Smooth muscle cell (in vitro differentiated cells): ENCODE results near the gene NFATC3. TPM values are rescaled to one million over a fixed set of nuclear protein-coding genes. Genes with fewer than 3 reads are reported as not detected.

Experiments
- DNase-seq: peaks from one replicate; lab custom pipeline; 2025; ENCODE audit not compliant: unreplicated experiment; lab: John Stamatoyannopoulos, UW
- H2AFZ ChIP-seq: fragments of 200-600 bp; sonication (generic); 2 replicates; pipeline ENCODE4 v1.6.0; 2016; ENCODE audit warnings: antibody characterized with exemption, low read depth, mild to moderate bottlenecking
- H3F3A ChIP-seq: fragments of 200-600 bp; sonication (generic); 2 replicates; pipeline ENCODE4 v1.6.0; 2017; ENCODE audit warnings: antibody characterized with exemption, low read depth
- H3K27ac ChIP-seq: fragments of 200-600 bp; sonication (generic); 2 replicates; pipeline ENCODE4 v1.5.1; 2016; ENCODE audit warnings: low read depth, mild to moderate bottlenecking
- H3K27me3 ChIP-seq: fragments of 200-600 bp; sonication (generic); 2 replicates; pipeline ENCODE4 v1.6.1; 2016; ENCODE audit warnings: low read depth, mild to moderate bottlenecking
- H3K36me3 ChIP-seq: fragments of 200-600 bp; sonication (generic); 2 replicates; pipeline ENCODE4 v1.5.1; 2016; ENCODE audit warnings: low read depth
- H3K4me1 ChIP-seq: fragments of 200-600 bp; sonication (generic); 2 replicates; pipeline ENCODE4 v1.5.1; 2016; ENCODE audit warnings: low read depth
- H3K4me2 ChIP-seq: fragments of 200-600 bp; sonication (generic); 2 replicates; pipeline ENCODE4 v1.6.0; 2016; ENCODE audit warnings: mild to moderate bottlenecking
- H3K4me3 ChIP-seq: fragments of 200-600 bp; sonication (generic); 2 replicates; pipeline ENCODE4 v1.5.1; 2016; ENCODE audit warnings: mild to moderate bottlenecking
- H3K79me2 ChIP-seq: fragments of 200-600 bp; sonication (generic); 2 replicates; pipeline ENCODE4 v1.6.0; 2016; ENCODE audit warnings: low read depth, mild to moderate bottlenecking
- H3K9ac ChIP-seq: fragments of 200-600 bp; sonication (generic); 2 replicates; pipeline ENCODE4 v1.6.0; 2016; ENCODE audit warnings: low read depth
- H3K9me3 ChIP-seq: fragments of 200-600 bp; sonication (generic); replicated peaks from 2 replicates; pipeline ENCODE4 v1.5.1; 2016; ENCODE audit warnings: low read depth
- H4K20me1 ChIP-seq: fragments of 200-600 bp; sonication (generic); 2 replicates; pipeline ENCODE4 v1.6.0; 2016; ENCODE audit warnings: low read depth
- WGBS: methylation state at CpG from one replicate; pipeline ENCODE4 v1.1.7; 2016; ENCODE audit warnings: low lambda C conversion rate; 5-methylcytosine and 5-hydroxymethylcytosine counted together
- polyA plus RNA-seq: library from polyadenylated mRNA; unstranded; fragments of >200 nt; fragmentation: Nextera tagmentation; extraction: Ambion mirVana; gene quantifications from 2 replicates; pipeline ENCODE4 v1.2.1, GENCODE V29; 2016
- total RNA-seq: library from RNA; depleted of rRNA; stranded (reverse); fragments of >200 nt; gene quantifications from 2 replicates; pipeline ENCODE4 v1.2.3, GENCODE V29; 2014
- TF ChIP-seq, protein P1 (sequence below): fragments of 200-600 bp; sonication (generic); IDR thresholded peaks from 2 replicates; pipeline ENCODE4 v1.5.1; 2017; ENCODE audit warnings: borderline replicate concordance, mild to moderate bottlenecking, antibody characterized with exemption; ENCODE audit not compliant: insufficient read depth, poor library complexity, severe bottlenecking

Gene NFATC3
- total and polyA plus RNA-seq, 2 experiments from 2014 or later, result 14.7 to 30.2 TPM

GRCh38 chr16:68072038-68072695 lies 13.0 kb upstream of the NFATC3 start:
- TF ChIP-seq, protein P1, sequence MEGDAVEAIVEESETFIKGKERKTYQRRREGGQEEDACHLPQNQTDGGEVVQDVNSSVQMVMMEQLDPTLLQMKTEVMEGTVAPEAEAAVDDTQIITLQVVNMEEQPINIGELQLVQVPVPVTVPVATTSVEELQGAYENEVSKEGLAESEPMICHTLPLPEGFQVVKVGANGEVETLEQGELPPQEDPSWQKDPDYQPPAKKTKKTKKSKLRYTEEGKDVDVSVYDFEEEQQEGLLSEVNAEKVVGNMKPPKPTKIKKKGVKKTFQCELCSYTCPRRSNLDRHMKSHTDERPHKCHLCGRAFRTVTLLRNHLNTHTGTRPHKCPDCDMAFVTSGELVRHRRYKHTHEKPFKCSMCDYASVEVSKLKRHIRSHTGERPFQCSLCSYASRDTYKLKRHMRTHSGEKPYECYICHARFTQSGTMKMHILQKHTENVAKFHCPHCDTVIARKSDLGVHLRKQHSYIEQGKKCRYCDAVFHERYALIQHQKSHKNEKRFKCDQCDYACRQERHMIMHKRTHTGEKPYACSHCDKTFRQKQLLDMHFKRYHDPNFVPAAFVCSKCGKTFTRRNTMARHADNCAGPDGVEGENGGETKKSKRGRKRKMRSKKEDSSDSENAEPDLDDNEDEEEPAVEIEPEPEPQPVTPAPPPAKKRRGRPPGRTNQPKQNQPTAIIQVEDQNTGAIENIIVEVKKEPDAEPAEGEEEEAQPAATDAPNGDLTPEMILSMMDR, result no peak
- DNase-seq, result no peak
- Histone ChIP-seq H3K36me3 (no peaks in the 10 kb centered on the region), H3F3A (no peaks in the 10 kb centered on the region), H3K4me1 (no peaks in the 10 kb centered on the region), H3K9ac (no peak overlapping the region), H3K79me2 (no peaks in the 10 kb centered on the region), H2AFZ (no peak overlapping the region), H4K20me1 (no peaks in the 10 kb centered on the region), H3K27ac (no peak overlapping the region), H3K4me3 (no peak overlapping the region), H3K4me2 (no peak overlapping the region), H3K27me3 (no peaks in the 10 kb centered on the region), H3K9me3 (no peaks in the 10 kb centered on the region)
- WGBS, result 89% methylated on average over 9 of the region's 9 CpGs

- no peak for DNase-seq
Observed at GRCh38 chr16:68073902-68074760, 11.0 kb upstream of the NFATC3 start.

GRCh38 chr16:68074850-68075555 lies 10.2 kb upstream of the NFATC3 start:
- TF ChIP-seq, protein P1, result no peak
- Histone ChIP-seq H2AFZ (no peak overlapping the region), H3K79me2 (no peaks in the 10 kb centered on the region), H3K27ac (no peak overlapping the region), H3K4me2 (no peak overlapping the region), H3K4me1 (no peaks in the 10 kb centered on the region), H3K27me3 (no peaks in the 10 kb centered on the region), H3K4me3 (no peak overlapping the region), H4K20me1 (no peaks in the 10 kb centered on the region), H3K9ac (no peak overlapping the region), H3K36me3 (no peaks in the 10 kb centered on the region), H3F3A (no peaks in the 10 kb centered on the region), H3K9me3 (no peaks in the 10 kb centered on the region)
- 97% methylated on average over 6 of the region's 6 CpGs for WGBS
- DNase-seq, result no peak

More at GRCh38 chr16:68073902-68074760, 11.0 kb upstream of the NFATC3 start:
- no peaks in the 10 kb centered on the region for H3K4me1 ChIP-seq
- 97% methylated on average over 9 of the region's 9 CpGs for WGBS
- H2AFZ ChIP-seq, result no peak overlapping the region
- H3K9me3 ChIP-seq, result no peaks in the 10 kb centered on the region
- H3K27me3 ChIP-seq, result no peaks in the 10 kb centered on the region
- H3K27ac ChIP-seq, result no peak overlapping the region
- H3K79me2 ChIP-seq, result no peaks in the 10 kb centered on the region
- H3K4me3 ChIP-seq, result no peak overlapping the region
- no peak overlapping the region for H3K9ac ChIP-seq
- TF ChIP-seq, protein P1, result no peak
- H3F3A ChIP-seq, result no peaks in the 10 kb centered on the region
- no peaks in the 10 kb centered on the region for H4K20me1 ChIP-seq
- H3K4me2 ChIP-seq, result no peak overlapping the region
- no peaks in the 10 kb centered on the region for H3K36me3 ChIP-seq
